Activated naive CD4-positive, alpha-beta T cell treated with anti-CD3 and anti-CD28 coated beads, Interleukin-2, amount 50 U/mL, for 16 hours (primary cell): ENCODE data around the gene DCP1B.

Source experiments
- DNase-seq: peaks from one replicate; pipeline ENCODE4 v3.0.0-alpha.2; 2020

Gene DCP1B

DNA sequence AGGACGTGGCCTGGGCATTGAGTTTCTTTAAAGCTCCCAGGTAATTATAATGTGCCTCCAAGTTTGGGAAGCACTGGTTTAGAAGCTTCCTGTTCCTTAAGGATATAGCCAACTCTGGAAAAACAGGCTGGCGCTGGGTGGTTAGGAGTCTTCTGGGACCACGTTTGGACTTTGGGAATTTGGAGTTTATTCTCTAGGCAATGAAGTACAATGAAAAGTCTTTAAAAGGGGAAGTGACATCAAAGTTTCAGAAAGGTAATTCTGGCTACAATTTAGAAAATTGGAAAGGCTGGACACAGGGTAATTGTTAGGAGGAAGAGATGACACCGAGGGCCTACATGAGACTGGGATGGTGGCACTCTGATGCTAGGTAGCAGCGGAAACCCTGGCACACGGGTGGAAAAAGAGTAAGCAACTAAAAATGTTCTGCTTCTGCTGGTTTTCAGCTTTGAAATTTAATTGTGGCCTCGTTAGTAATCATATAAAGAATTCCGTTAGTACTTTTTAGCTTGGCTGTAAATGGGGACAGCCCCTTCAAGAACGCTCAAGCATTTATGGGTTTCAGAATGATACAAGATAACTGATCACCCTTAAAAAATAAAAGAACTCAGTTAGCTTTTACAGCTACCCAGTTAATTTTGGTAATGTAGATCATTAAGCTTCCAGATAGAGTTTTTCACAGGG, 12.7 kb upstream of the DCP1B start:
- DNase-seq = no peak

DNA sequence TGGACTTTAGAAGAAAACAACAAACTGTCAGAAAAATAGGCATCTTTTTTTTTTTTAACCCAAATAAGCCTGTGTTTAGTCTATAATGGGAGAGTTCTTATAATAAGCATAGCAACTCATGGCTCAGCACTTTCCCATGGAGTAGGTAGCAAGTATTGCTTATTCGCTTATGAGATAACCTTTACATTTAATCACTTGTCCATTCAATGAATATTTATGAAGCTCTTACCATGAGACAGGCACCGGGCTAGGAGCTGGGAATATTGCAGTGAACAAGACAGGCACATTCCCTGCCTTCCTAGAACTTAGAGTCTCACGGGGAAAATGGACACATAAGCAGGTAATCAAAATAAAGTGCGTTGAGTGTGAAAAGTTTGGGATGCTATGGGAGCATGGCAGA, 10.0 kb upstream of the DCP1B start:
- no peak for DNase-seq

DNA sequence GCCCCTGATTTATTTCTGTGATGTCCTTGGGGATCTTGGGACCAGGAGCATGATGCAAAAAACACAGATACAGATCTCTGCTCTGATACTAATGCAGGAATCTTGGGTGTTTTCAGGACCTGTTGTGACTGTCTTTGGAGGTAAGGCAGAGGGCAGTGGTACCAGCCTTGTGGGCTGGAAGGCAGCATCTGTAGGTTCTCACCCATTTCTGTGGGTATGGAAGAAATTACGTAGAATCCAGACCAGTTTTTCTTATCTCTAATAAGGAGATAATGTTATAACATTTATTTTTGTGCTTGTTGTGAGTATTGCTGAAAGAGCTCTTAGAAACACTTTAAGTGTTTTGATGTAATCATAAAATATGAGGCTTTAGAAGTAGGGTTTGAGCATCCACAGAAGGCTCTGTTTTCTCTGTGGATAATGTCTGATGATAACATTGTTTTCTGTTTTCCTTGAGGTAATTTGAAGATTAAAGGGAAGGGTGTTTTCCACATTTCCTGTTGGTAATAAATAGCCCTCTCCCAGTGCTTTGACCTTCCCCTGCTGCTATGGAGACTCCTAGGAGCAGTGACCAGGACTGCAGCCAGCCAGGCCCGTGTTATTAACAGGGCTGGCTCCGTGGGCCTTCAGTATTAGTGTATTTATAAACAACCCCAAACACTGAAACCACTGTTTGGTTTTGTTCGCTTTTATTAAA, 9.4 kb upstream of the DCP1B start:
- DNase-seq = no peak

DNA sequence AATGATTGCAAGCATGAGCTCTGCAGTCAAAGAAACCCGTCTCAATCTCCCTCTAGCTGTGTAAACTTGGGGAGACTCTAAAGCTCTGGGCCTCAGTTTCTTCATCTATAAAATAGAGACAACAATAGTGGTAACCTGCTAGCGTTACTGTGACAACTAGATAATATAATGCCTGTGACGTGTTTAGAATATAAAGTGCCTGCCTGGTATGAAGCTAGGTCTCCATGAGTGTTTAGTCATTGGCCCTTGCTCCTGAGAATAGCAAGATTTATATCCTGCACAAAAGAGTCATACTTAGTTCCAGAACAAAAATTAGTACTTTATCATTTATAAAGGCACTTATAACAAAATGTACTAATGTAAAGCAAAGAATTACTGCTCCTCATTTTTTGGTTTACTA, 8.8 kb upstream of the DCP1B start:
- DNase-seq = no peak

DNA sequence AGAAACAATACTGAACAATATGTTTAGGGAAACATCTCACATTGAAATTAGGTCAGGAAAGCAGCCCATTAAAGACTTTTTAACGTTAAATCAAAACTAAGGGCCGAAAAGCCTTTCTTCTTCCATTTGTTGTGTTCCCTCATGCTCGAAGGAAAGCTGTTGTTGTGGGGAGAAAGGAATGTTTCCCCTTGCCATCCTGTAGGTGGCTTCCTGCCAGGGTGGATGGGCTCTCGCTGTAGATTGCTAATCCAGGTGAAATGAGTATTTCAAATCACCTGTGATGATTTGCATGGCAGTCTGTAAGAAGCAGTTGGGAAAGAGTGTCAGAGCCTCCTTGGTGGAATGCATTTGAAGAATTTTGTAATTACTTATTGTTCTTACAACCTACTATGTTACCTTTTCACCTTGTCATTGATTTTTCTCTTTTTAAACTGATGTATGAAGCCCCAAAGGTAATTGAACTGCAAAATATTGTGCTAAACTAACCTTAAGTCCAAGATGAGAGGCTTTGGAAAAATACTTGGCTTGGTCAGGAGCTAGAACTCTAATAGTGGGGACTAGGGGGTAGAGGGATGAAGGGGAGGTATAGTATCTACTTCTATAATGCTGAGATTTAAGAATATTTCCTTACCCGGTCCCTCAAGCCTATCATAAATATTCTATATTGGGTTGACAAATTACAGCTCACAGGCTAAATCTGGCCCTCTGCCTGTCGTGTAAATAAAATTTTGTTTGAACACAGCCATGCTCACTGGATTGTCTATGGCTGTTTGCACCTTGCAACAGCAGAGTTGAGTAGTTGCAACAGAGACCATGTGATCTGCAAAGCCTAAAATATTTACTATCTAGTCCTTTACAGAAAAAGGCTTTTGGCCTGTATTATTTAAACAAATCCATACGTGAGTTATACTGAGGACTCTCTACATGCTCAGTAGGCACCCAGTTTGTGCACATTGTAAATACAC, 7.7 kb upstream of the DCP1B start:
- no peak for DNase-seq

DNA sequence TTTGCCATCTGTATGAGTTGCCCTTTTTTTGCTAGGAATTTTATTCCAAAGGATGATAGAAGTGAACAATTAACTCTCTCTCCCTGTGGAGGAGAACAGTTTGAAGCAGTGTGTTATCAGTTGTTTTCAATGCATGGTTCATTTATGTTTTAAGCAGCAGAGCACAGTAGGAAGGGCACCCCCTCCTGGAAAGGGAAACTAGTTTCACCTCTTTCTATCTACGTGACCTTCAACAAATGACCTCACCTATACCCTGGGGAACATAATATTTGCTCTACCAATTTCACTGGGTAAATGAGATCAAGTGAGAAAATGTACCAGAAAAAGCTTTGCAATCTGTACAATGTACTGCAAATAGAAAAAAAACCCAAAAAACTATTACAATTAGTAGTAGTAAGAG, 5.4 kb upstream of the DCP1B start:
- DNase-seq = no peak

DNA sequence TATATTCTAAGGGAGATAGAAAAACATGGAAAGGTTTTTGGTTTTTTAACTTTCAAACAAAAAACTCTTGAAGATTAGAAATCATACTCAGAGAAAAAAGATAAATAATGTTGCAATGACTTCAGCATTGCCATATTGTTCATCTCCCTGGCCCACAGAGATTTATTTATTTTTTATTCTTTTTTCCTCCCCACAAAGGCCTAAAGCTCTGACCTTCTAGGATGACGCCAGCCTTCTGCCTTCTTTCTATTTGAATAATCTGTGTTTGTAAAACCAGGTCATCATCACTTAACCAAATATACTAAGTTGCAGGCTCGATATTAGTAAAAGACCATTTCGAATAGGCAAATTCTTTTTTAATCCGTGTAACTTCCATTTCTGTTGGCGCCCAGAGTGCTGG, 4.4 kb upstream of the DCP1B start:
- no peak for DNase-seq

DNA sequence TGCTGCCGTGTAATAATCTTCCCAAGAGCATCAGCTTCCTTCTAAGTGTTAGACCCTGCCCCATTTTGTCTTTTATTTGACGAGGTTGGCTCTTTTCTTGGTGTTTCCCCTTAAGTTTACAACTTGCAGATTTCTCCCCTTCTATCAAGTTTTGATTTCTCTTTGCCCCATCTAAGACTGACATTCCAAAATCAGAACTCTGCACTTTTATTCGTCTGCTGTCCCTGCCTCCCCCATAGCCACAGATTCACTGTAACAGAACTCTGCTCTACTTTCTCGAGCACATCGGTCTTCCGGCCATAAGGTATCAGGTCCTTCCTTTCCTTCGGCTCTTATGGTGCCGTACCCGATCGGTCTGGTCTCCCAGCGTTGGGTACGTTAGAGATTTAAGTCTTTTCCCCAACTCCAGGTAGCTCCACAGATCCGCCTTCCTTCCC, 563 bp downstream of the DCP1B start:
- DNase-seq = no peak

DNA sequence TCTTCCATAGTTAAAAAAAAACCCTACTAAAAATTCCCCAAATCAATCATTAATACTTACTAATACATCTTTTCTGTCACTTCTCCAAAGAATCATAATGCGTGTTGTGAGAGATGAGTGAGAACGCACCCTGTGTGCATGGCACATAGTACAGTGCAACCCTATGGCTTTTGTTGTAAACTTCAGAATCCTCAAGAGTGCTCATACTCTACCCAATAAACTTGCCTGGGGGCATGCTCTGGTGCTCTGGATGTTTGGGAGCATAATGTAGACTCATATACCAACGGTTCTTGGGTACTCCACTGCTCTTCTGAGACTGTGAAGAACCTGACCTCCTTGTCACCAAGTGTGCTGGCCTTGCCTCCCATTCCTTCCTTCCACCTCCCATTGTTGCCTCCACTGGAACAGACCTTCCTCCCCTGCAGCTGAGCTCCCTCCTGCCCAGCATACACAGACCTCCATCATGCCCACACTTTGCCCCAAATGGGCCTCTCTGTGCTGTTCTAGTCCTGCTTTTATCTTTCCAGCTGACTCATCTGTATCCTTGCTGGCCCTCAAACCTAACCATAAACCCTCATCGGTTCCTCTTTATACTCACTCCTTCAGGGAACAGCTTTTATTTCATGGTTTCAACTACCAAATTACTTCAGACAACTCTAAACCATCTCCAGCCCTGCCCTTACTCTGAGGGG, 8.9 kb downstream of the DCP1B start:
- DNase-seq = no peak

DNA sequence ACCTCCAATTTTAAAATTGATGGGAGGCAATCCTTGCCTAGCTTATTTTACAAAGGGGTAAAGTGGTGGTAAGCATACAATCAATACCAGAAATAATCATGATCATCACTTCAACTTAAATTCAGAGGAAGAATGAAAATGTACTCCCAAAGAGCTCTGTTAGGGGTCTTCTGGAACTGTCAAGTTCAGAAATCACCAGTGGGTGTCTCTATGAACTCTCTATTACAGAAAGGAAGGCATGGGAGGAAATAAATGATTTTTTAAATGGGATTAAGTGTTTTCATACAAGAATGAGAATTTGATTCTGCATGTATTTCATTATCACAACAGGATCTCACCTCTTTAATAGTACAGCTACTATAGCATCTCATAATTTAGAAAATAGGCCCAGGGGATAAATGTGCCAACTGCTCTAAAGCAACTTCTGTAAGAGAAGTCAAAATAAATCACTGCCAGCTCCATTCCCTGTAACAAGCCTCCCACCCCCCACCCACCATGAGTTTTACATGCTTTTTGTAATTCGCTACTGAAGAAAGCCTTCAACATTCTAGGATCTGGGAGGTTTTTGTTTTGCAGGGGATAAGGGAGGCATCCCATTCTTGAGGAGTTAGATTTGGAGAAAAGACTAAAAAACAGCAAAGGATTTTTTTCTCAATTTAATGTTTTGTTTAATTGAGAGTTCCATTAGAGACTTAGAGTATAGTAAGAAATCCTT, 9.7 kb downstream of the DCP1B start:
- no peak for DNase-seq

DNA sequence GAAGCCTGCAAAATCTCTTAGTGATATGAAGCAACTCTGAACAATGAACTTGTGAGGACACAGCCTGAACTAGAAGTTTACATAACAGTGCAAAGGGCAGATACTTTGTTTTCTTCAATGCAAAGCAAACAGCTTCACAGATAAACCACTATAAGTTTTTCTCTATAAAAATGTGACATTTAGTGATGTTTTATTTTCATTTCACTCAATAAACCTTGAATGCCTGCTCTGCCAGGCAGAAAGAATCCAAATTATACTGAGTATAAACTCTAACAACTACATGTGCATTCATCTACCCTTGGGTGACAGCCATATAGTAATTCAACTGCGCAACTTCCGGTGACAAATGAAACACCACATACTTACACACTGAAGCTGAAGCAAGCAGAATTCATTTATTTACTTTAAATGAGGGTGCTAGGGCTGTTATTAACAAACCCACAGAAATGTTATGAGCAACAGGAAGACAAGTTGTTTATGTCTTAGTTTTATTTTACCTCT, 10.3 kb downstream of the DCP1B start:
- no peak for DNase-seq

DNA sequence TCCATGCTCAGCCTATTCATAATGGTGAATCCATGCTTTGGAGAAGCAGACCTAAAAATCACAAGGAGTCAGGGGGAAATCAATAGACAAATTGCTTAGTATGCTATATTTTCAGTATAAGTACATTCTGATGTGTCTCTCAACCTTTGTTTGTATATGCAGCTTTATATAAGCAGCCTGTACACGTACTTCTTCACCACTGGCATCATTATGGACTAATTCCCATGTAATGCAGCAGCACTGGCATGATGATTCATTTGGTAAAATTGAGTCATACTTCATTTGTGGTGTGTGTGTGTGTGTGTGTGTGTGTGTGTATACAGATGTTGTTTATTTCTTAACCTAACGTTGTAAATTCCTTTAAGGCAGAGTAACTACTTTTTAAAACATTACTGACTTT, 10.9 kb downstream of the DCP1B start:
- no peak for DNase-seq

DNA sequence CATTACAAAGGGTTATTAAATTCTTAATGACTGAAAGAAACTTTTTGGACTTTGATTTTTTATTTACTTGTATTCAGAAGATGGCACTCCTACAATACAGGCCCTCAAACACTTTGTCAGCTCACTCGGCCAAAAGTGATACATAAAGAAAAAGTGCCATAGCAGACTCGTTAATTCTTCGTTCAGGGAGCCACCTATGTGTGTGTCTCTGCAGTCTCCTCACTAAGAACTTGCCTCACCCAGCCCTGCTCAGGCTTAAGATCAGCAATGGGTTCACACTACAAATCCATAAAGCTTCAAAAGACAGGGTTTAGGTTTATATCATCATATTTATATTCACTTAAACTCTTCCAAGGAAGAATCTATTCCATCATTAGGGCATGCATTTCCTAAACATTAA, 11.5 kb downstream of the DCP1B start:
- no peak for DNase-seq

DNA sequence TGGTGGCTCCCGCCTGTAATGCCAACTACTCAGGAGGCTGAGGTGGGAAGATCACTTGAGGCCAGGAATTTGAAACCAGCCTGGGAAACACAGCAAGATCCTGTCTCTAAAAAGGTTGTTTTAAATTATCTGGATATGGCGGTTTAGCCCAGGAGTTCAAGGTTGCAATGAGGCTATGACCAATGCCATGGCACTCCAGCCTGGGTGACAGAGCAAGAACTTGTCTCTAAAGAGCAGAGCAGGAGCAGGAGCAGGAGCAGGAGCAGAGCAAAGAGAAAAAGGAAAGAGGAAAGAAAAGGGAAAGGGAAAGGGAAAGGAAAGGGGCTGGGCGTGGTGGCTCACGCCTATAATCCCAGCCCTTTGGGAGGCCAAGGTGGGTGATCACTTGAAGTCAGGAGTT, 15.1 kb downstream of the DCP1B start:
- DNase-seq = no peak

DNA sequence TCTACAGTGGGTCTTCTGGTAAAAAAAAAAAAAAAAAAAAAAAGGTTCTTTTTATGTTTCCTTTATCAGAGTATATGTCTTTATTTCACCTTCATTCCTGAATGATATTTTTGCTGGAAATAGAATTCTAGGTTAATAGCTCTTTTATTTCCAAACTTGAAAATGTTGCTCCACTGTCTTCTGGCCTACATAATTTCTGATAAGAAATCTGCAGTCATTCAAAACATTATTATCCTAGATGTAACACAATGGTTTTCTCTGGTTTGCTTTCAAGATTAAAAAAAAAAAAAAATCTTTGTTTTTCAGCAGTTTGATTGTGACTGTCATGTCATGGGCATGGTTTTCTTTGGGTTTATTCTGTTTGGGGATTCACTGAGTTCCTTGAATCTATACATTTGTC, 19.5 kb downstream of the DCP1B start:
- no peak for DNase-seq

DNA sequence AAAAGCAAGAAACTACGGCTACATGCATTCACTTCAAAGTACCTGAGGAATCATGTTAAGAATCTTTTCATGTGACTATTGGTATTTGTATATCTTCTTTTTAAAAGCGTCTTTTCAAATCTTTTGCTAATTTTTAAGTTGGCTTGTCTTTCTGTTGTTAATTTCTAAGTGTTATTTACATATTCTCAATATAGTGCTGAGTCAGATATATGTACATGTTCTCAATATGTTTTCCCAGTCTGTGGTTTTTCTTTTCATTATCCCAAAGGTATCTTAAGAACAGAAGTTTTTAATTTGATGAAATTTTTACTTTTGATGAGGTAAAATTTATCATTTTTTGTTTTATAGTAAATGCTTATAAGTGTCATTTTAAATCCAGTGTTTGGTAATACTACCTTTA, 24.0 kb downstream of the DCP1B start:
- DNase-seq = no peak

DNA sequence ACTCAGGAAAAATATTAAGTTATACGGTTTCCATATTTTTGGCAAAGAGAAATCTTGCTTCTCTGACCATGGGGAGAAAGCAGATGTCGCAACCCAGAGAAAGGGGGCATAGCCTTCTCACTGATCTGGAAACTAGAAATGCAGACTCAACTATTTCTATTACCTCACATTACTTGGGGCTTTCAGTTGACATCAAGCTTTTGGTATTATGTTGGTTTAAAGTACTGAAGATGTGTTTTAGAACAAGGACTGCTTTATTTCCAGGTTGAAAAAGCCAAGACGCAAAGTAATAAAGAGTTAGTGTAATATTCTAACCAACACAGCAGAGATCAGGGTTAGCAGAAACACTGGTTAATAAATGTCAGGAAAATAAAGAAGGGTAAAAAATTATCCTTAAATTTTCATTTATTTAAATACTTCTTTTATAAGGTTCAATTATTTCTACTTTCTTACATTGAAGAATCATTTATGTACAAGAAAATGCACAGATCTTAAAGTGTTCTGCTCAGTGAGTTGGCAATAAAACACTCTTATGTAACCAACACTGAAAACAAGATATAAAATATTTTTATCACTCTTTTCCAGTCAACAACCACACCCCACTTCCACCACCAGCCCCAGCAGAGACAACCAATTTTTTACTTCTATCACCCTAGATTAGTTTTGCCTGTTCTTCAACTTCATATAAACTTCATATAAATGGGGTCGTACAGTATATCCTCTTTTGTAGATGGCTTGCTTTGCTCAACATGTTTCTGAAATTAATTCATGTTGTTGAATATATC, 26.0 kb downstream of the DCP1B start:
- no peak for DNase-seq

DNA sequence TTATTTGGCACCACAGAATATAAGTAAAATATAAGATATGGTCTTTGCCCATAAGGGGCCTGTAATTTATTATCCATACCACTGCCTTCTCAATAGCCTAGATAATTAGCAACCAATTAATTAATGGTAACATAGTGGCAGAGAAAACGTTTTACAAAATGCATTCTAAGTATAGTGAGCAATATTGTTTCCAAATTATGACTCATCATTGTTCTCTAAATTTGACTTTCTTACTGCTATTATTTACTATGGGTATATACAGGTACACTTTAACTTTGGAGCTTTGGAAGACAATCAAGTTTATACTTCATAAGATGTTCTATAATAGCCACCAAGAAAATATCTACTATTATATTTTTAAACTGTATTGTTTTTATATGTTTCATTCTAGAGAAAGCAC, 26.7 kb downstream of the DCP1B start:
- DNase-seq = no peak

DNA sequence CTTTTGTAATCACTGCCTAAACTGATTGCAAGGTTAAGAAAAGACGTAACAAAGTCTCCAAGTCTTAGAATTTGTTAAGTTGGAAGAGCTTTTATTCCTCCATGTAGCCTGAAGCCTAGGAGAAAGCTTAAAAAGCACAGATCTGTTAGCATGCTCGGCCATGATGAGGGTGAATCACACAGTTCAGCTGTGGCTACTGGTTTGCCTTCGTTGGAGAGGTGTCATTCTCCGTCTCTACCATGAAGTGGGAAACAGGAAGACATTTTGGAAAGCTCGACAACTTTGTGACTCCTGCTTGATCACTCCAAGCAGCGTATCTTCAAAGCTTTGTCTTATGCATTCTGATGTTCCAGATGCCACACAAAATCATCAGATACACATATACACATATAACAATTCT, 27.1 kb downstream of the DCP1B start:
- no peak for DNase-seq

DNA sequence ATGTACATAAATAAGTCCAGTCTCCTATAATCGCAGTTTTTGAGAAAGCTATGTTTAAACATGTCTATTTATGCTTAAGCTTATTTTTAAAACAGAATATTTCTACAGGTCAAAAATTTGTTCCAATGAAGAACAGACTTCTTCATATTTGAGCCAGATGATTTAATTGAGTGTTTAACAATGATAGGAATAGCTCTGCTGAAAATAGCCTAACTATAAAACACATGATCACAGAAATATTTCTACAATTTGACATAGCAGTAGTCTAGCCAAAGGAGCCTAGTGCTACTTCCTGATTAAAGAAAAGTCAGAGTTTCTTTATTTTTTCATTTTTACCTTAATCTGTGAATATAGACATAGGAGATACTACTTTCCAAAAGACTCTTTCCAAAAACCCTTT, 29.4 kb downstream of the DCP1B start:
- no peak for DNase-seq

DNA sequence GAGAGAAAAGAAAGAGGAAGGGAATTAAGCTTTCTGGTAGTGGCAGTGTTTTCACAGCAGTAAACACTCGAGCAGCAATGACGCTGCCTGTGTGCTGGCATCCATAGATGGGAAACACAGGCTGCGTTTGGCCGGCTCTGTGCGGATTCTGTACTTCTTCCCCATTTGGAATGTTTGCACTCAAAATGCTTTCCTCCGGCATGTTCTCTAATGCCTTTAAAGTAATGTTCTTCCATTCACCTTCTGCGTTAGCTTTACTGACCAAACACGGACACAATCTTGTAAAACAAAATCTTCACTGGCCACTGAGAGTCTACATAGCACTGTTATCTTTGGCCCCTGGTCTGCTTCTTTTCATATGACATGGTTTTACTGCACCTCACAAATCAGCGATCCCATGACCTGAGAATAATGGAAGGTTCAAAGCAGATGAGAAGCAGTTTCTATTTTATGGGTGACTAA, 31.4 kb downstream of the DCP1B start:
- no peak for DNase-seq
